Measurements from ENCODE around the gene ERCC6L2. TPM values are rescaled to one million over a fixed set of nuclear protein-coding genes. Genes with fewer than 3 reads are reported as not detected.

Gene ERCC6L2
- total and polyA plus RNA-seq, 9 of the 15 experiments (the other 6 are each of a cell fraction or from before 2014, with no cell fraction given) = 7.8 to 42.8 (median 23.6) TPM

DNA sequence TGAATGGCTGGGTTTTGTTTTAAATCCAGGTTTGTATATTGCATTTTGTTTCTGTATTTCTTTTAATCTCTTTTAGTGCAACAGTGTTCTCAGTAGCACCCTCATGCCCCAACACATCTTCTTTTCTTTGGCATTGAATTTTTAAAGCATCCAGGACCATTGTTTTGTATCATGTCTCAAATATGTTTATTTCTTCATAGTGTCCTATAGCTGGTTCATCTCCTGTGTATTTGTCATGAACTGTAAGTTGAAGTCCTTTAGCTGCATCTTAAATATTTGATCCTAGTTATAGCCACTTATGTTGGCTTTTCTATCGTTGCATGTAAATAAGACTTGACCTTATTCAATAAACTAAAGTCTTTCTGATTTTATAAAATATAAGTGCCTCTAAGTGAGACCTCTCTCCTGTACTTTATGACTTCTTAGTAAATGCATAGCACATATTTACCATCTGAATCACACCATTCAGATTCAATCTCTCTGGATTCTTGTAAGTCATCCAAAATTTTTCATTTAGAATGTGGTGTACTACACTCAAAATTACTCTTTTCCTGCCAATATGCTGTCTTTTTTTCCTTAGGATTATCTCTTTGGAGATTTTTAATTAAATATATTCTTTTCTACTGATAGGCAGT, 21.0 kb upstream of the ERCC6L2 start (continued):
- no peak for TF ChIP-seq CUX1 (CRISPR knock-in tag; IDR thresholded peaks at IDR 0.05)
- TF ChIP-seq CREBBP (IDR thresholded peaks at IDR 0.05; ENCODE audit: low read depth, low read length) = no peak
- TF ChIP-seq LCOR (CRISPR knock-in tag; IDR thresholded peaks at IDR 0.05) = no peak
- no peak for TF ChIP-seq NFATC3 (IDR thresholded peaks at IDR 0.05)
- TF ChIP-seq ELK3 (CRISPR knock-in tag; IDR thresholded peaks at IDR 0.05) = no peak
- TF ChIP-seq ZNF780A (CRISPR knock-in tag; IDR thresholded peaks at IDR 0.05) = no peak
- no peak for TF ChIP-seq FOXJ2 (tag; IDR thresholded peaks at IDR 0.05)
- TF ChIP-seq BMI1 (IDR thresholded peaks at IDR 0.05; ENCODE audit: low read length) = no peak
- no peak for TF ChIP-seq NELFE (IDR thresholded peaks at IDR 0.05; ENCODE audit: insufficient read depth, insufficient read length)

Measured in K562 (cell line).